HepG2 (cell line): ENCODE measurements around the gene CENATAC. TPM values are rescaled to one million over a fixed set of nuclear protein-coding genes. Genes with fewer than 3 reads are reported as not detected.

Experiments
- ATF7 ChIP-seq, 2 experiments: fragments of 450-650 bp in 1 of 2; sonication (generic) in 1 of 2; formaldehyde crosslinking in 1 of 2; IDR thresholded peaks; 2 replicates each; pipeline versions ENCODE4 v1.4.0 to v1.6.1; 2016 to 2020; ENCODE audit warnings: antibody characterized with exemption in 1 of 2, mild to moderate bottlenecking in 1 of 2, missing genetic modification reagents in 1 of 2
- ELF1 ChIP-seq: sonication (generic); formaldehyde crosslinking; IDR thresholded peaks from 2 replicates; pipeline ENCODE4 v1.4.0; 2020; ENCODE audit warnings: missing genetic modification reagents
- ETV5 ChIP-seq: IDR thresholded peaks from 2 replicates; pipeline ENCODE4 v1.6.1; 2018; ENCODE audit warnings: missing biosample characterization, missing genetic modification reagents, inconsistent platforms, borderline replicate concordance
- GATA4 ChIP-seq: sonication (generic); IDR thresholded peaks from 2 replicates; pipeline ENCODE4 v1.6.1; 2016; ENCODE audit warnings: antibody characterized with exemption, low read depth, borderline replicate concordance
- IKZF1 ChIP-seq: fragments of 450-650 bp; IDR thresholded peaks from 2 replicates; pipeline ENCODE4 v1.7.1; 2016
- MBNL3 ChIP-seq: fragments of 250-450 bp; sonication (Bioruptor Pico); conservative IDR thresholded peaks from 2 replicates; pipeline ENCODE4 v1.8.0; 2022; ENCODE audit warnings: mild to moderate bottlenecking, inconsistent platforms
- MEIS2 ChIP-seq: sonication (generic); formaldehyde crosslinking; IDR thresholded peaks from 2 replicates; pipeline ENCODE4 v1.9.0; 2021; ENCODE audit warnings: mild to moderate bottlenecking, missing genetic modification reagents
- NONO ChIP-seq, 2 experiments: fragments of 450-650 bp in 1 of 2; sonication (generic) in 1 of 2; formaldehyde crosslinking in 1 of 2; IDR thresholded peaks in 1 of 2; conservative IDR thresholded peaks in 1 of 2; 2 replicates each; pipeline versions ENCODE4 v1.6.1 to v1.8.0; 2017 to 2022; ENCODE audit warnings: mild to moderate bottlenecking in 1 of 2, missing genetic modification reagents in 1 of 2, moderate library complexity in 1 of 2
- POLR2G ChIP-seq: fragments of 200-400 bp; formaldehyde crosslinking; IDR thresholded peaks from 2 replicates; pipeline ENCODE4 v1.6.1; 2018; ENCODE audit warnings: mild to moderate bottlenecking, low read depth, low read length, moderate library complexity
- RBM22 ChIP-seq: fragments of 200-400 bp; formaldehyde crosslinking; optimal IDR thresholded peaks from 2 replicates; pipeline ENCODE3; 2017; ENCODE audit warnings: mild to moderate bottlenecking, low read length, moderate library complexity
- SMAD1 ChIP-seq: sonication (generic); formaldehyde crosslinking; IDR thresholded peaks from 2 replicates; pipeline ENCODE4 v1.4.0; 2020; ENCODE audit warnings: missing genetic modification reagents, low read depth, mild to moderate bottlenecking, borderline replicate concordance
- SNRNP70 ChIP-seq: fragments of 200-400 bp; formaldehyde crosslinking; IDR thresholded peaks from 2 replicates; pipeline ENCODE4 v1.6.1; 2017; ENCODE audit warnings: mild to moderate bottlenecking, low read depth, low read length, moderate library complexity
- SOX13 ChIP-seq, 3 experiments: fragments of 450-650 bp in 1 of 3; sonication (generic) in 1 of 3; formaldehyde crosslinking in 1 of 3; IDR thresholded peaks in 2 of 3; conservative IDR thresholded peaks in 1 of 3; 2 replicates each; pipeline versions ENCODE4 v1.5.0 to v1.6.1; 2016 to 2020; ENCODE audit warnings: antibody characterized with exemption in 1 of 3, mild to moderate bottlenecking in 1 of 3, missing compliant biosample characterization in 1 of 3, missing genetic modification reagents in 1 of 3, moderate library complexity in 1 of 3
- U2AF1 ChIP-seq: fragments of 200-400 bp; formaldehyde crosslinking; optimal IDR thresholded peaks from 2 replicates; pipeline ENCODE3; 2017; ENCODE audit warnings: mild to moderate bottlenecking, low read depth, low read length
- ZFP62 ChIP-seq: sonication (generic); formaldehyde crosslinking; IDR thresholded peaks from 2 replicates; pipeline ENCODE4 v1.4.0; 2020; ENCODE audit warnings: missing genetic modification reagents
- ZNF205 ChIP-seq: IDR thresholded peaks from 2 replicates; pipeline ENCODE4 v1.6.1; 2018; ENCODE audit warnings: missing biosample characterization, missing genetic modification reagents
- ZNF235 ChIP-seq: sonication (generic); formaldehyde crosslinking; IDR thresholded peaks from 2 replicates; pipeline ENCODE4 v1.8.1; 2023; ENCODE audit warnings: mild to moderate bottlenecking, missing genetic modification reagents, borderline replicate concordance
- ZNF552 ChIP-seq: sonication (generic); formaldehyde crosslinking; IDR thresholded peaks from 2 replicates; pipeline ENCODE4 v1.9.0; 2022; ENCODE audit warnings: missing genetic modification reagents, mild to moderate bottlenecking, borderline replicate concordance
- ZNF557 ChIP-seq: sonication (generic); formaldehyde crosslinking; IDR thresholded peaks from 2 replicates; pipeline ENCODE4 v1.4.0; 2020; ENCODE audit warnings: missing genetic modification reagents
- ZNF563 ChIP-seq: sonication (generic); formaldehyde crosslinking; IDR thresholded peaks from 2 replicates; pipeline ENCODE4 v1.8.0; 2022; ENCODE audit warnings: mild to moderate bottlenecking, moderate library complexity, missing genetic modification reagents
- ZNF660 ChIP-seq: sonication (generic); formaldehyde crosslinking; IDR thresholded peaks from 2 replicates; pipeline ENCODE4 v1.5.1; 2020; ENCODE audit warnings: mild to moderate bottlenecking, low read depth, missing genetic modification reagents, borderline replicate concordance
- polyA plus RNA-seq, 8 experiments: library from polyadenylated mRNA; depleted of rRNA in 3 of 8; stranded (reverse) in 7 of 8; unstranded in 1 of 8; fragments of >200 nt; fragmentation: Illumina TruSeq in 4 of 8; extraction: Trizol in 4 of 8; gene quantifications; 2 replicates each; pipeline versions ENCODE4 v1.2.1 to v1.2.3, GENCODE V29; 2011 to 2016; ENCODE audit warnings: low read depth in 4 of 8, missing spikeins in 1 of 8, mixed read lengths in 1 of 8; ENCODE audit not compliant: insufficient read depth in 1 of 8
- total RNA-seq, 5 experiments: library from RNA; depleted of rRNA; stranded (reverse); fragments of >200 nt; fragmentation: Illumina TruSeq; extraction: Trizol; gene quantifications; 2 replicates each; pipeline ENCODE4 v1.2.3, GENCODE V29; 2016; ENCODE audit warnings: low read depth in 1 of 5
- TF ChIP-seq, protein P1 (sequence below): sonication (generic); formaldehyde crosslinking; IDR thresholded peaks from 2 replicates; pipeline ENCODE4 v1.4.0; 2020; ENCODE audit warnings: mild to moderate bottlenecking, missing genetic modification reagents, borderline replicate concordance
- TF ChIP-seq, protein P2 (sequence below): sonication (generic); formaldehyde crosslinking; conservative IDR thresholded peaks from 2 replicates; pipeline ENCODE4 v1.4.0; 2020; ENCODE audit warnings: missing genetic modification reagents
- TF ChIP-seq, protein P3 (sequence below): IDR thresholded peaks from 2 replicates; pipeline ENCODE4 v1.6.1; 2016; ENCODE audit warnings: missing genetic modification reagents, missing compliant biosample characterization

Gene CENATAC
- total and polyA plus RNA-seq, 2 of the 13 experiments (the other 11 are each of a cell fraction or from before 2014, with no cell fraction given) = 21.7 to 25.0 TPM

DNA sequence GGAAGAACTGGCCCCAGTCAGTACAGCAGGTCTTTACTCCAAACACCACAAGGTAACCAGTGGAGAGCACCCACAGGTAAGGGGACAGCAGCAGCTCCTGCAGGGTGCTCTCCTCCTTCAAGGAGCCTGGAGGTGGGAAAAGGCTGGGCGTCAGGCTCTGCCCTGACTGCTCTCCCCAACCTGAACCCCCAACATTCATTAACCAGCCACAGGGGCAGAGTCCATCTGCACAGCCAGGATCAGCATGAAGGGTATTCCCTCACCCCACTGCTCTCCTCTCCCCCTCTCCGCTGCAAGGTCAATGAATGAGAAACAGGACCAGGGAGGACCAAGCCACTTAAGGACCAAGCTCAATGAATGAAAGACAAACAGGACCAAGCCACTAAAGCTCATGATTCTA, 29.0 kb downstream of the CENATAC start (continued):
- TF ChIP-seq, protein P1, sequence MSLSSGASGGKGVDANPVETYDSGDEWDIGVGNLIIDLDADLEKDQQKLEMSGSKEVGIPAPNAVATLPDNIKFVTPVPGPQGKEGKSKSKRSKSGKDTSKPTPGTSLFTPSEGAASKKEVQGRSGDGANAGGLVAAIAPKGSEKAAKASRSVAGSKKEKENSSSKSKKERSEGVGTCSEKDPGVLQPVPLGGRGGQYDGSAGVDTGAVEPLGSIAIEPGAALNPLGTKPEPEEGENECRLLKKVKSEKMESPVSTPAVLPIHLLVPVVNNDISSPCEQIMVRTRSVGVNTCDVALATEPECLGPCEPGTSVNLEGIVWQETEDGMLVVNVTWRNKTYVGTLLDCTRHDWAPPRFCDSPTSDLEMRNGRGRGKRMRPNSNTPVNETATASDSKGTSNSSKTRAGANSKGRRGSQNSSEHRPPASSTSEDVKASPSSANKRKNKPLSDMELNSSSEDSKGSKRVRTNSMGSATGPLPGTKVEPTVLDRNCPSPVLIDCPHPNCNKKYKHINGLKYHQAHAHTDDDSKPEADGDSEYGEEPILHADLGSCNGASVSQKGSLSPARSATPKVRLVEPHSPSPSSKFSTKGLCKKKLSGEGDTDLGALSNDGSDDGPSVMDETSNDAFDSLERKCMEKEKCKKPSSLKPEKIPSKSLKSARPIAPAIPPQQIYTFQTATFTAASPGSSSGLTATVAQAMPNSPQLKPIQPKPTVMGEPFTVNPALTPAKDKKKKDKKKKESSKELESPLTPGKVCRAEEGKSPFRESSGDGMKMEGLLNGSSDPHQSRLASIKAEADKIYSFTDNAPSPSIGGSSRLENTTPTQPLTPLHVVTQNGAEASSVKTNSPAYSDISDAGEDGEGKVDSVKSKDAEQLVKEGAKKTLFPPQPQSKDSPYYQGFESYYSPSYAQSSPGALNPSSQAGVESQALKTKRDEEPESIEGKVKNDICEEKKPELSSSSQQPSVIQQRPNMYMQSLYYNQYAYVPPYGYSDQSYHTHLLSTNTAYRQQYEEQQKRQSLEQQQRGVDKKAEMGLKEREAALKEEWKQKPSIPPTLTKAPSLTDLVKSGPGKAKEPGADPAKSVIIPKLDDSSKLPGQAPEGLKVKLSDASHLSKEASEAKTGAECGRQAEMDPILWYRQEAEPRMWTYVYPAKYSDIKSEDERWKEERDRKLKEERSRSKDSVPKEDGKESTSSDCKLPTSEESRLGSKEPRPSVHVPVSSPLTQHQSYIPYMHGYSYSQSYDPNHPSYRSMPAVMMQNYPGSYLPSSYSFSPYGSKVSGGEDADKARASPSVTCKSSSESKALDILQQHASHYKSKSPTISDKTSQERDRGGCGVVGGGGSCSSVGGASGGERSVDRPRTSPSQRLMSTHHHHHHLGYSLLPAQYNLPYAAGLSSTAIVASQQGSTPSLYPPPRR (CRISPR knock-in tag) = peak; percentile 40; the same call in 1 of the 2 replicates
- TF ChIP-seq SNRNP70 (no peak), MBNL3 (no peak), NONO (IDR thresholded peaks at IDR 0.05) (no peak), NONO (CRISPR knock-in tag; conservative IDR thresholded peaks at IDR 0.05) (peak; percentile 57; the same call in 1 of the 2 replicates), ZNF205 (no peak), IKZF1 (no peak), ZNF660 (CRISPR knock-in tag) (no peak), ZNF557 (CRISPR knock-in tag) (no peak), ELF1 (CRISPR knock-in tag) (no peak), GATA4 (no peak), ZNF235 (CRISPR knock-in tag) (no peak), SOX13 (IDR thresholded peaks at IDR 0.05) (no peak), SOX13 (CRISPR knock-in tag; conservative IDR thresholded peaks at IDR 0.05 in 1 of 2, IDR thresholded peaks at IDR 0.05 in 1 of 2) (no peak), U2AF1 (no peak), ZNF563 (CRISPR knock-in tag) (no peak), POLR2G (no peak; the same call in 1 of the 2 replicates), ATF7 (IDR thresholded peaks at IDR 0.05) (no peak), ATF7 (CRISPR knock-in tag; IDR thresholded peaks at IDR 0.05) (no peak), ETV5 (CRISPR knock-in tag) (no peak), SMAD1 (CRISPR knock-in tag) (no peak), ZFP62 (CRISPR knock-in tag) (no peak), MEIS2 (CRISPR knock-in tag) (no peak), ZNF552 (no peak), RBM22 (no peak)
- TF ChIP-seq, protein P2, sequence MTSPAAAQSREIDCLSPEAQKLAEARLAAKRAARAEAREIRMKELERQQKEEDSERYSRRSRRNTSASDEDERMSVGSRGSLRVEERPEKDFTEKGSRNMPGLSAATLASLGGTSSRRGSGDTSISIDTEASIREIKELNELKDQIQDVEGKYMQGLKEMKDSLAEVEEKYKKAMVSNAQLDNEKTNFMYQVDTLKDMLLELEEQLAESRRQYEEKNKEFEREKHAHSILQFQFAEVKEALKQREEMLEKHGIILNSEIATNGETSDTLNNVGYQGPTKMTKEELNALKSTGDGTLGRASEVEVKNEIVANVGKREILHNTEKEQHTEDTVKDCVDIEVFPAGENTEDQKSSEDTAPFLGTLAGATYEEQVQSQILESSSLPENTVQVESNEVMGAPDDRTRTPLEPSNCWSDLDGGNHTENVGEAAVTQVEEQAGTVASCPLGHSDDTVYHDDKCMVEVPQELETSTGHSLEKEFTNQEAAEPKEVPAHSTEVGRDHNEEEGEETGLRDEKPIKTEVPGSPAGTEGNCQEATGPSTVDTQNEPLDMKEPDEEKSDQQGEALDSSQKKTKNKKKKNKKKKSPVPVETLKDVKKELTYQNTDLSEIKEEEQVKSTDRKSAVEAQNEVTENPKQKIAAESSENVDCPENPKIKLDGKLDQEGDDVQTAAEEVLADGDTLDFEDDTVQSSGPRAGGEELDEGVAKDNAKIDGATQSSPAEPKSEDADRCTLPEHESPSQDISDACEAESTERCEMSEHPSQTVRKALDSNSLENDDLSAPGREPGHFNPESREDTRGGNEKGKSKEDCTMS (CRISPR knock-in tag) = no peak
- TF ChIP-seq, protein P3, sequence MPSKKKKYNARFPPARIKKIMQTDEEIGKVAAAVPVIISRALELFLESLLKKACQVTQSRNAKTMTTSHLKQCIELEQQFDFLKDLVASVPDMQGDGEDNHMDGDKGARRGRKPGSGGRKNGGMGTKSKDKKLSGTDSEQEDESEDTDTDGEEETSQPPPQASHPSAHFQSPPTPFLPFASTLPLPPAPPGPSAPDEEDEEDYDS (CRISPR knock-in tag) = no peak
